H1 (cell line): Measurements from ENCODE around the gene PCDH9. TPM values are rescaled to one million over a fixed set of nuclear protein-coding genes. Genes with fewer than 3 reads are reported as not detected.
A peak's percentile ranks its signal among the peaks of the same experiment; 100 is the strongest.

Experiments
- CTCF ChIA-PET: fragments of 300-600 bp; sonication (Branson Sonifier 250); formaldehyde crosslinking; loops from one replicate; lab custom pipeline; 2021; ENCODE audit not compliant: partially characterized antibody; lab: Charles Lee
- POLR2A ChIA-PET: fragments of 300-600 bp; sonication (Branson Sonifier 250); formaldehyde crosslinking; loops from one replicate; lab custom pipeline; 2021; ENCODE audit warnings: inconsistent platforms; ENCODE audit not compliant: partially characterized antibody; lab: Charles Lee
- DNase-seq, 2 experiments: peaks; one replicate each; pipeline versions ENCODE4 v3.0.0 to v3.0.0-alpha.2; 2010 to 2022; ENCODE audit warnings: low spot score in 2 of 2, low read depth in 1 of 2, mixed read lengths in 1 of 2
- FAIRE-seq: peaks from 2 replicates; lab custom pipeline; 2011; peaks lifted over from hg19 to GRCh38; lab: Jason Lieb, UNC
- H2AFZ ChIP-seq: 2 replicates; pipeline ENCODE4 v1.8.1; 2012; ENCODE audit warnings: low read length, inconsistent platforms
- H2AK5ac ChIP-seq: 2 replicates; pipeline ENCODE4 v1.6.1; 2013; ENCODE audit warnings: low read depth, low read length
- H2BK120ac ChIP-seq: replicated peaks from 2 replicates; pipeline ENCODE3; 2013; ENCODE audit warnings: low read depth, low read length, inconsistent platforms
- H2BK12ac ChIP-seq: 2 replicates; pipeline ENCODE4 v1.6.1; 2013; ENCODE audit warnings: low read depth, low read length
- H2BK15ac ChIP-seq: 2 replicates; pipeline ENCODE4 v1.6.1; 2013; ENCODE audit warnings: low read length
- H2BK20ac ChIP-seq: 2 replicates; pipeline ENCODE4 v1.6.1; 2013; ENCODE audit warnings: low read length
- H2BK5ac ChIP-seq: 2 replicates; pipeline ENCODE4 v1.6.1; 2013; ENCODE audit warnings: low read depth, low read length
- H3K14ac ChIP-seq: 2 replicates; pipeline ENCODE4 v1.6.1; 2013; ENCODE audit warnings: inconsistent platforms; ENCODE audit not compliant: insufficient read length
- H3K18ac ChIP-seq: 2 replicates; pipeline ENCODE4 v1.6.1; 2013; ENCODE audit warnings: low read length; ENCODE audit errors: extremely low read depth
- H3K23ac ChIP-seq: 2 replicates; pipeline ENCODE4 v1.6.1; 2013; ENCODE audit warnings: inconsistent platforms; ENCODE audit not compliant: insufficient read length
- H3K23me2 ChIP-seq: 2 replicates; pipeline ENCODE4 v1.6.1; 2013; ENCODE audit warnings: low read depth, low read length
- H3K27ac ChIP-seq: 2 replicates; pipeline ENCODE4 v1.6.1; 2011; ENCODE audit warnings: low read depth, low read length, inconsistent platforms
- H3K27me3 ChIP-seq, 4 experiments: replicated peaks in 1 of 4; 1 replicate in 1 of 4; 2 replicates in 3 of 4; pipeline versions ENCODE4 v1.6.1 to v1.8.1; 2011 to 2013; ENCODE audit warnings: low read length in 3 of 4, mild to moderate bottlenecking in 3 of 4, inconsistent platforms in 2 of 4, mixed read lengths in 2 of 4, moderate library complexity in 1 of 4; ENCODE audit not compliant: control insufficient read depth in 3 of 4, insufficient read depth in 3 of 4; ENCODE audit errors: extremely low read depth in 1 of 4
- H3K36me3 ChIP-seq, 4 experiments: 2 replicates each; pipeline versions ENCODE4 v1.6.1 to v1.8.1; 2011 to 2013; ENCODE audit warnings: mild to moderate bottlenecking in 4 of 4, low read length in 3 of 4, moderate library complexity in 2 of 4, control low read depth in 1 of 4, inconsistent platforms in 1 of 4; ENCODE audit not compliant: insufficient read depth in 4 of 4, control insufficient read depth in 2 of 4
- H3K4ac ChIP-seq: replicated peaks from 2 replicates; pipeline ENCODE3; 2013; ENCODE audit warnings: low read length, low read depth, mixed read lengths, inconsistent platforms; ENCODE audit not compliant: insufficient read length
- H3K4me1 ChIP-seq, 4 experiments: replicated peaks in 1 of 4; 1 replicate in 1 of 4; 2 replicates in 3 of 4; pipeline versions ENCODE4 v1.6.1 to v1.8.1; 2011 to 2013; ENCODE audit warnings: low read length in 3 of 4, inconsistent platforms in 2 of 4, mixed read lengths in 1 of 4; ENCODE audit not compliant: insufficient read depth in 4 of 4, control insufficient read depth in 3 of 4
- H3K4me2 ChIP-seq, 2 experiments: 2 replicates each; pipeline versions ENCODE4 v1.6.1 to v1.8.1; 2011 to 2013; ENCODE audit warnings: low read depth in 2 of 2, low read length in 2 of 2, control low read depth in 1 of 2, inconsistent platforms in 1 of 2, mild to moderate bottlenecking in 1 of 2; ENCODE audit not compliant: insufficient read depth in 1 of 2
- H3K4me3 ChIP-seq, 4 experiments: fragments of 200-600, 300-600 bp in 1 of 4; sonication (generic), shearing (Covaris generic), sonication (Bioruptor Twin) in 1 of 4; 2 replicates each; pipeline versions ENCODE4 v1.5.1 to v1.8.1; 2011 to 2016; ENCODE audit warnings: low read length in 4 of 4, low read depth in 3 of 4, control low read depth in 2 of 4, inconsistent platforms in 2 of 4, mild to moderate bottlenecking in 2 of 4, mixed read lengths in 1 of 4, moderate library complexity in 1 of 4; ENCODE audit not compliant: insufficient read depth in 2 of 4; ENCODE audit errors: extremely low read depth in 1 of 4
- H3K56ac ChIP-seq: replicated peaks from 2 replicates; pipeline ENCODE3; 2013; ENCODE audit warnings: low read depth, mild to moderate bottlenecking, mixed read lengths, low read length, inconsistent platforms; ENCODE audit not compliant: insufficient read length
- H3K79me1 ChIP-seq: 2 replicates; pipeline ENCODE4 v1.6.1; 2013; ENCODE audit warnings: low read depth, low read length, control low read depth
- H3K79me2 ChIP-seq, 2 experiments: 2 replicates each; pipeline versions ENCODE4 v1.6.1 to v1.8.1; 2012 to 2013; ENCODE audit warnings: low read length in 2 of 2, mild to moderate bottlenecking in 2 of 2, inconsistent platforms in 1 of 2; ENCODE audit not compliant: insufficient read depth in 2 of 2, control insufficient read depth in 1 of 2
- H3K9ac ChIP-seq, 4 experiments: replicated peaks in 1 of 4; 1 replicate in 1 of 4; 2 replicates in 3 of 4; pipeline versions ENCODE4 v1.6.1 to v1.8.1; 2011 to 2013; ENCODE audit warnings: low read depth in 3 of 4, low read length in 3 of 4, control low read depth in 2 of 4, mild to moderate bottlenecking in 2 of 4, moderate library complexity in 2 of 4, inconsistent platforms in 1 of 4; ENCODE audit errors: extremely low read depth in 1 of 4
- H3K9me3 ChIP-seq, 2 experiments: 2 replicates each; pipeline versions ENCODE4 v1.6.1 to v1.8.1; 2012 to 2013; ENCODE audit warnings: mild to moderate bottlenecking in 2 of 2, moderate library complexity in 2 of 2, control low read depth in 1 of 2, inconsistent platforms in 1 of 2, low read depth in 1 of 2, low read length in 1 of 2, mixed read lengths in 1 of 2; ENCODE audit not compliant: insufficient read depth in 2 of 2
- H4K20me1 ChIP-seq, 2 experiments: replicated peaks in 1 of 2; 2 replicates each; pipeline versions ENCODE3 to v1.8.1; 2011 to 2013; ENCODE audit warnings: inconsistent platforms in 2 of 2, low read length in 2 of 2, mild to moderate bottlenecking in 1 of 2; ENCODE audit not compliant: insufficient read depth in 2 of 2, control insufficient read depth in 1 of 2
- H4K5ac ChIP-seq: 2 replicates; pipeline ENCODE4 v1.6.1; 2013; ENCODE audit warnings: low read length, low read depth, mixed read lengths, inconsistent platforms; ENCODE audit not compliant: insufficient read length
- H4K8ac ChIP-seq: 2 replicates; pipeline ENCODE4 v1.8.0; 2013; ENCODE audit warnings: mild to moderate bottlenecking, moderate library complexity, low read length, inconsistent platforms; ENCODE audit not compliant: insufficient read depth; ENCODE audit errors: extremely low read depth
- H4K91ac ChIP-seq: replicated peaks from 2 replicates; pipeline ENCODE3; 2013; ENCODE audit warnings: low read length, mixed read lengths, inconsistent platforms; ENCODE audit not compliant: insufficient read length
- BACH1 ChIP-seq: IDR thresholded peaks from 2 replicates; pipeline ENCODE4 v1.6.1; 2012; ENCODE audit warnings: low read length, improper control_type of control experiment
- BRCA1 ChIP-seq: IDR thresholded peaks from 2 replicates; pipeline ENCODE4 v1.6.1; 2012; ENCODE audit warnings: low read depth, low read length, improper control_type of control experiment
- HDAC6 ChIP-seq: IDR thresholded peaks from one replicate; pipeline ENCODE4 v1.7.1; 2012; ENCODE audit warnings: low read depth, mild to moderate bottlenecking, inconsistent platforms, low read length, moderate library complexity
- RAD21 ChIP-seq, 2 experiments: IDR thresholded peaks in 1 of 2; conservative IDR thresholded peaks in 1 of 2; 2 replicates each; pipeline ENCODE4 v1.6.1; 2011; ENCODE audit warnings: low read depth in 2 of 2, low read length in 2 of 2, improper control_type of control experiment in 1 of 2, inconsistent platforms in 1 of 2, mild to moderate bottlenecking in 1 of 2, moderate library complexity in 1 of 2
- RXRA ChIP-seq: IDR thresholded peaks from 2 replicates; pipeline ENCODE4 v1.6.1; 2011; ENCODE audit warnings: low read depth, mild to moderate bottlenecking, low read length, moderate library complexity; ENCODE audit not compliant: insufficient read depth
- SIN3A ChIP-seq, 2 experiments: IDR thresholded peaks in 1 of 2; conservative IDR thresholded peaks in 1 of 2; 2 replicates each; pipeline ENCODE4 v1.6.1; 2011 to 2012; ENCODE audit warnings: low read length in 2 of 2, improper control_type of control experiment in 1 of 2, low read depth in 1 of 2, mild to moderate bottlenecking in 1 of 2
- SP2 ChIP-seq: IDR thresholded peaks from 2 replicates; pipeline ENCODE4 v1.6.1; 2012; ENCODE audit warnings: mild to moderate bottlenecking, low read length, inconsistent platforms
- TCF12 ChIP-seq: IDR thresholded peaks from 2 replicates; pipeline ENCODE4 v1.6.1; 2011; ENCODE audit warnings: low read depth, mild to moderate bottlenecking, low read length
- TEAD4 ChIP-seq: IDR thresholded peaks from 2 replicates; pipeline ENCODE4 v1.6.1; 2012; ENCODE audit warnings: low read depth, low read length, inconsistent platforms, mixed read lengths
- WGBS, 2 experiments: shearing (Covaris generic) in 1 of 2; methylation state at CpG; one replicate each; pipeline versions ENCODE4 v1.1.6 to v1.1.7; 2013 to 2015; ENCODE audit warnings: low lambda C conversion rate in 2 of 2, mixed read lengths in 2 of 2, inconsistent platforms in 1 of 2, low coverage in 1 of 2, missing lambda C conversion rate in 1 of 2; ENCODE audit not compliant: insufficient replicate concordance in 2 of 2, insufficient coverage in 1 of 2, insufficient read length in 1 of 2; ENCODE audit errors: extremely low coverage in 1 of 2, missing lambda C conversion rate in 1 of 2; 5-methylcytosine and 5-hydroxymethylcytosine counted together
- polyA plus RNA-seq, 7 experiments: library from polyadenylated mRNA; depleted of rRNA in 3 of 7; stranded (reverse) in 5 of 7; unstranded in 2 of 7; fragments of >200 nt in 5 of 7; fragments of 200-250 nt in 2 of 7; gene quantifications; 1 replicate in 5 of 7; 2 replicates in 1 of 7; 4 replicates in 1 of 7; pipeline versions ENCODE4 v1.2.1 to v1.2.3, GENCODE V29; 2011 to 2013; ENCODE audit warnings: missing spikeins in 2 of 7, mixed read lengths in 2 of 7
- total RNA-seq: library from RNA; stranded (reverse); fragmentation: NEBNext Ultra II Directional; extraction: Animal tissue kit (Norgen Biotek cat#: 25700); gene quantifications from 2 replicates; pipeline ENCODE4 v1.2.1, GENCODE V29; 2021
- TF ChIP-seq, protein P1 (sequence below), 3 experiments: IDR thresholded peaks; 1 replicate in 2 of 3; 2 replicates in 1 of 3; pipeline versions ENCODE4 v1.5.1 to v1.6.1; 2011; ENCODE audit warnings: low read length in 3 of 3, mild to moderate bottlenecking in 3 of 3, inconsistent platforms in 2 of 3, low read depth in 1 of 3, moderate library complexity in 1 of 3; ENCODE audit not compliant: insufficient read depth in 1 of 3; ENCODE audit errors: control extremely low read depth in 1 of 3
- TF ChIP-seq, protein P2 (sequence below): IDR thresholded peaks from 2 replicates; pipeline ENCODE4 v1.6.1; 2012; ENCODE audit warnings: inconsistent platforms

The PCDH9 gene
- total and polyA plus RNA-seq, 2 of the 8 experiments (the other 6 are each of a cell fraction or from before 2014, with no cell fraction given), result 0.12 to 0.60 TPM

DNA sequence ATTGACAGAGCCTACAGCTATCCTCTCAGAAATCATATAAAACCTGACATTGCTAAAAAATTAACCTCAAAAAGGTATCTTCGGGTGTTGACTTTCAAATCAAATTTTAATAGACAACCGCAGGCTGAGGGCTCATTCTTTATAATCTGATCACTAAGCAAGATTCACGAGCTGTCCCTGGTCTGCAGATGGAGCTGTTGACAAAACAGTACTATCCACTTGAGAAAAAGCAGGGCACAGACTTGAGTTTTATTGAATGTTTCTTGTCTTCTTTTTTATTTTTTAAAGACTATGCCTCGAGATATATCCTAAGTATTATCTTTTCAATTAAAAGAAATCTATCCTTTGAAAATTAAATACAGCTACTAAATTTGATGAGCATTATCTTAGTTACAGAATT is 540.5 kb downstream of the PCDH9 start:
- Histone ChIP-seq H2BK20ac (no peak overlapping the region), H3K27me3 (no peaks in the 10 kb centered on the region), H2BK15ac (no peak overlapping the region), H3K79me1 (no peaks in the 10 kb centered on the region), H3K4me3 (no peak overlapping the region), H3K56ac (no peak overlapping the region), H4K20me1 (no peaks in the 10 kb centered on the region), H2AFZ (no peak overlapping the region), H2BK12ac (no peak overlapping the region), H4K8ac (no peak overlapping the region), H2AK5ac (no peak overlapping the region), H3K4ac (no peak overlapping the region), H2BK120ac (no peak overlapping the region), H3K4me1 (no peaks in the 10 kb centered on the region), H3K18ac (no peak overlapping the region), H4K91ac (no peak overlapping the region), H3K23ac (no peak overlapping the region), H3K14ac (no peak overlapping the region), H3K36me3 (no peaks in the 10 kb centered on the region; a peak in 2 of 8 replicates), H2BK5ac (no peak overlapping the region), H3K9ac (no peak overlapping the region), H3K79me2 (no peaks in the 10 kb centered on the region), H3K23me2 (no peaks in the 10 kb centered on the region), H3K4me2 (no peak overlapping the region), H3K9me3 (peaks cover 13 to 15% of the 10 kb centered on the region in 2 experiments), H4K5ac (no peak overlapping the region), H3K27ac (no peak overlapping the region)
- ChIA-PET POLR2A (no interaction called here), CTCF (interaction anchor here (0.6 to 2.1 kb wide), 8 partner anchors 11 to 547 kb away, joined by 3 to 10 read pairs (median 3); no protein-coding TSS in a partner anchor)
- WGBS, 2 experiments, result 63% methylated on average over 4 of the region's 4 CpGs; no CpG with 5 or more reads in 1 of the 2 experiments
- no peak for DNase-seq
- FAIRE-seq, result no peak
- TF ChIP-seq RXRA (no peak), SP2 (no peak), BACH1 (no peak), SIN3A (conservative IDR thresholded peaks at IDR 0.05 in 1 of 2, IDR thresholded peaks at IDR 0.05 in 1 of 2; ENCODE audit: low read depth in 1 of 2, low read length in 2 of 2) (no peak), TCF12 (no peak), RAD21 (IDR thresholded peaks at IDR 0.05 in 1 of 2, conservative IDR thresholded peaks at IDR 0.05 in 1 of 2; ENCODE audit: low read depth in 2 of 2, low read length in 2 of 2) (peak; percentile 57 to 59), TEAD4 (no peak), HDAC6 (no peak), BRCA1 (no peak)
- TF ChIP-seq, protein P1, sequence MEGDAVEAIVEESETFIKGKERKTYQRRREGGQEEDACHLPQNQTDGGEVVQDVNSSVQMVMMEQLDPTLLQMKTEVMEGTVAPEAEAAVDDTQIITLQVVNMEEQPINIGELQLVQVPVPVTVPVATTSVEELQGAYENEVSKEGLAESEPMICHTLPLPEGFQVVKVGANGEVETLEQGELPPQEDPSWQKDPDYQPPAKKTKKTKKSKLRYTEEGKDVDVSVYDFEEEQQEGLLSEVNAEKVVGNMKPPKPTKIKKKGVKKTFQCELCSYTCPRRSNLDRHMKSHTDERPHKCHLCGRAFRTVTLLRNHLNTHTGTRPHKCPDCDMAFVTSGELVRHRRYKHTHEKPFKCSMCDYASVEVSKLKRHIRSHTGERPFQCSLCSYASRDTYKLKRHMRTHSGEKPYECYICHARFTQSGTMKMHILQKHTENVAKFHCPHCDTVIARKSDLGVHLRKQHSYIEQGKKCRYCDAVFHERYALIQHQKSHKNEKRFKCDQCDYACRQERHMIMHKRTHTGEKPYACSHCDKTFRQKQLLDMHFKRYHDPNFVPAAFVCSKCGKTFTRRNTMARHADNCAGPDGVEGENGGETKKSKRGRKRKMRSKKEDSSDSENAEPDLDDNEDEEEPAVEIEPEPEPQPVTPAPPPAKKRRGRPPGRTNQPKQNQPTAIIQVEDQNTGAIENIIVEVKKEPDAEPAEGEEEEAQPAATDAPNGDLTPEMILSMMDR (IDR thresholded peaks at IDR 0.05; ENCODE audit: control extremely low read depth in 1 of 3, insufficient read depth in 1 of 3, low read depth in 1 of 3, low read length in 3 of 3), result peak in 2 of 3 experiments; percentile 8 to 43; a peak in 2 of 4 replicates
- TF ChIP-seq, protein P2, sequence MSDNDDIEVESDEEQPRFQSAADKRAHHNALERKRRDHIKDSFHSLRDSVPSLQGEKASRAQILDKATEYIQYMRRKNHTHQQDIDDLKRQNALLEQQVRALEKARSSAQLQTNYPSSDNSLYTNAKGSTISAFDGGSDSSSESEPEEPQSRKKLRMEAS, result no peak
